Lower lobe of right lung (tissue), 2 donors: ENCODE measurements around the gene ZNF646. TPM values are rescaled to one million over a fixed set of nuclear protein-coding genes. Genes with fewer than 3 reads are reported as not detected.

Experiments used
- ATAC-seq, 2 donors: fragments of 200-7000 bp; cut with Tn5 transposase; one replicate each; pipeline ENCODE4 v1.9.1; 2020 to 2022; ENCODE audit warnings: mild to moderate bottlenecking in 2 of 2, moderate library complexity in 2 of 2
- DNase-seq: peaks from one replicate; pipeline ENCODE4 v3.0.0-alpha.2; 2020
- H3K27ac ChIP-seq: fragments of 200-600 bp; one replicate; pipeline ENCODE4 v1.8.0; 2022
- H3K27me3 ChIP-seq: fragments of 200-600 bp; one replicate; pipeline ENCODE4 v1.8.0; 2022; ENCODE audit warnings: low read depth
- H3K36me3 ChIP-seq: fragments of 200-600 bp; one replicate; pipeline ENCODE4 v1.8.0; 2022; ENCODE audit warnings: mild to moderate bottlenecking
- H3K4me1 ChIP-seq: fragments of 200-600 bp; one replicate; pipeline ENCODE4 v1.8.0; 2022
- H3K4me3 ChIP-seq: fragments of 200-600 bp; one replicate; pipeline ENCODE4 v1.8.0; 2022; ENCODE audit warnings: mild to moderate bottlenecking
- H3K9me3 ChIP-seq: fragments of 200-600 bp; one replicate; pipeline ENCODE4 v1.8.0; 2022
- CTCF ChIP-seq: fragments of 200-600 bp; IDR thresholded peaks from one replicate; pipeline ENCODE4 v1.8.0; 2022; ENCODE audit warnings: antibody characterized with exemption, mild to moderate bottlenecking
- intact Hi-C: fragments of 100-400 bp; cut with DNase I; formaldehyde crosslinking; loops from one replicate; pipeline ENCODE4 v1.11.0; 2022
- total RNA-seq: library from RNA; stranded (reverse); fragmentation: NEBNext Ultra II Directional; extraction: Animal tissue kit (Norgen Biotek cat#: 25700); gene quantifications from one replicate; pipeline ENCODE4 v1.2.1, GENCODE V29; 2021
- donor health status: DM: no; HTN: yes; CAD: no; lungs with severe emphysema.

Gene ZNF646
- total RNA-seq, 1 donor from 2014 or later = 23.1 TPM

DNA sequence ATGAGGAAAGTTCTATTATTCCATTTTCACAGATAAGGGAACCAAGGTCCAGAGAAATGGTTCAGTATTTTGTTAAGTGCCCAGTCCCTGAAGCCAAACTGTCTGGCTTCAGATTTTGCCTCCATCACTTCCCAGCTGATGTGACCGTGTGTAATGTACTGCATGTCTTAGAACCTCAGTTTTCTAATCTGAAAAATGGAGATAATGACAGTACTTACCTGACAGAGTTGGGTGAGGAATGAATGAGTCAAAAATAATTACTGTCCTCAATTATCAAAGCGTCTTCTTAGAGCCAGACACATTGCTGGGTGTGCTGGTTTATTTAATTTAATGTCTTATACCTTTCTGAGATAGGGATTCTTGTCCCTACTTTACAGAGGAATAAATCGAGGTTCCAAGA, 6.9 kb upstream of the ZNF646 start:
- Histone ChIP-seq H3K36me3 (peaks cover 12% of the 10 kb centered on the region), H3K4me3 (no peak overlapping the region), H3K27me3 (no peaks in the 10 kb centered on the region), H3K9me3 (no peaks in the 10 kb centered on the region), H3K27ac (no peak overlapping the region), H3K4me1 (peaks cover 23% of the 10 kb centered on the region)
- DNase-seq (no peak), ATAC-seq (no peak)
- TF ChIP-seq CTCF = no peak
- intact Hi-C loops = no loop called here

- Histone ChIP-seq H3K27ac (peak overlapping the region; percentile 97), H3K27me3 (no peaks in the 10 kb centered on the region), H3K4me3 (peak overlapping the region; percentile 99), H3K4me1 (peaks cover 24% of the 10 kb centered on the region), H3K9me3 (no peaks in the 10 kb centered on the region), H3K36me3 (peaks cover 9% of the 10 kb centered on the region)
- intact Hi-C loops = no loop called here
- no peak for TF ChIP-seq CTCF
- ATAC-seq = no peak
- no peak for DNase-seq
Observed at GRCh38 chr16:31071861-31072260, 2.4 kb upstream of the ZNF646 start.

GRCh38 chr16:31072540-31073141, 1.6 kb upstream of the ZNF646 start:
- no peaks in the 10 kb centered on the region for H3K9me3 ChIP-seq
- H3K27me3 ChIP-seq = no peaks in the 10 kb centered on the region
- no peak for TF ChIP-seq CTCF
- peak overlapping the region; percentile 97 for H3K27ac ChIP-seq
- peaks cover 24% of the 10 kb centered on the region for H3K4me1 ChIP-seq
- intact Hi-C loops = no loop called here
- H3K4me3 ChIP-seq = peak overlapping the region; percentile 99
- DNase-seq (no peak), ATAC-seq (no peak)
- peaks cover 17% of the 10 kb centered on the region for H3K36me3 ChIP-seq

DNA sequence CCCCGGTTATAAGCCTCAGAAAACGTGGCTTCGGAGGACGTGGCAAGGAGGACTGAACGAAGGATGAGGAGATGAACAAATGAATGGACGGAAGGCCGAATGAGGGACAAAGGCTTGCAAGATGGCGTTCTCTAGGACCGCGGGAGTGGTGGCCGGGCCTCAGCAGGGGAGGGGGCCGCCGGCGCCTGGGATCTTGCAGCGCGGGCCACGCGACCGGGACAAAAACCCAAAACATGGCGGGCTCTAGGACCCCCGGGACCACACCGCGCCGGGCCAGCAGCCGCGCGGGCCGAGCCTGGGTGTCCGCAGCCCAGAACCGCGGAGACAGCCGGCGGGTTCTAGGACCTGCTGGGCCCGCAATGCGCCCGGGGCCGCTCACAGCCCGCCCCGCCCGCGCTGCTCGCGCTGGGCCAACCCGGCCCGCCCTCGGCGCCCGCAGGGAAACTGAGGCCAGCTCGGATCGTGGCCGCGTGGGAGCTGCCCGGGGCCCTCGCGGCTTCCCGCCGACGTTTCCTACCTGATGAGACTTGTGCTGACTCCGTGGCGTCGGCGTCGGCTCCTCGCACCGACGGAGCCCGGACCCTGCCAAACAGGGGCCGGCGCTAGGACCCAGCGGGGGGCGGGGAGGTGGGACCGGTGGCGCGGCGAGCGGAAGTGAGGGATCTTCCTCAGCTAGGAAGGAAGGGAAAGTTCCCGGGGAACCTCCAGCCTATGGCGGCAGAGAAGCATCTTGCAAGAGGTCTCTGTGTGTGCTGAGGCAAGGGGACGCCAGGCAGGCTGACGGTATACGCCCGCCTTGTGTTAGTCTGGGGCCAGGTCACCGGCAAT, 866 bp upstream of the ZNF646 start:
- Histone ChIP-seq H3K27me3 (no peaks in the 10 kb centered on the region), H3K4me3 (peak overlapping the region; percentile 99), H3K27ac (peak overlapping the region; percentile 97), H3K9me3 (no peaks in the 10 kb centered on the region), H3K4me1 (peaks cover 24% of the 10 kb centered on the region), H3K36me3 (peaks cover 24% of the 10 kb centered on the region)
- peak; percentile 94 for DNase-seq
- intact Hi-C loops = no loop called here
- peak; percentile 92 to 94 for ATAC-seq
- no peak for TF ChIP-seq CTCF

- DNase-seq (no peak), ATAC-seq (no peak)
- no peak for TF ChIP-seq CTCF
- intact Hi-C loops = no loop called here
- peaks cover 24% of the 10 kb centered on the region for H3K4me1 ChIP-seq
- no peaks in the 10 kb centered on the region for H3K9me3 ChIP-seq
- H3K36me3 ChIP-seq = peaks cover 38% of the 10 kb centered on the region
- H3K4me3 ChIP-seq = peak overlapping the region; percentile 99
- no peaks in the 10 kb centered on the region for H3K27me3 ChIP-seq
- H3K27ac ChIP-seq = peak overlapping the region; percentile 97
Observed at GRCh38 chr16:31074814-31075183, 577 bp downstream of the ZNF646 start.
